HG02610 (cell line): ENCODE data around the gene PTPN13.
"Not testable (repeated sequence)": the region's sequence is repeated elsewhere in the genome, so short reads cannot be mapped to it uniquely, and the experiment has no call there.

Experiments
- ATAC-seq: cut with Tn5 transposase; IDR thresholded peaks from one replicate; pipeline ENCODE4 v1.9.1; 2021; ENCODE audit warnings: mild to moderate bottlenecking, moderate library complexity; ENCODE audit not compliant: unreplicated experiment

PTPN13 gene

GRCh38 chr4:86641516-86642090 is 47.5 kb downstream of the PTPN13 start:
- peak; percentile 63 for ATAC-seq

DNA sequence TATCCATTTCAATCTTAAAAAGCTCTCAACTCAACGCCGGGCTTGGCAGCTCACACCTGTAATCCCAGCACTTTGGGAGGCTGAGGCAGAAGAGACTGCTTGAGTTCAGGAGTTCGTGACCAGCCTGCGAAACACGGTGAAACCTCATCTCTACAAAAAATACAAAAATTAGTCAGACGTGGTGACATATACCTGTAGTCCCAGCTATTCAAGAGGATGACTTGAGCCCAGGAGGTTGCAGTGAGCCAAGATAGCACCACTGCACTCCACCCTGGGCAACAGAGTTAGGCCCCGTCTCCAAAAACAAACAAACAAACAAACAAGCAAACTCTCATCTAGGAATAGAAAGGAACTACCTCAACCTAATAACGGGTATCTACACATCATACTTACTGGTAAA is 50.8 kb downstream of the PTPN13 start:
- no peak for ATAC-seq

DNA sequence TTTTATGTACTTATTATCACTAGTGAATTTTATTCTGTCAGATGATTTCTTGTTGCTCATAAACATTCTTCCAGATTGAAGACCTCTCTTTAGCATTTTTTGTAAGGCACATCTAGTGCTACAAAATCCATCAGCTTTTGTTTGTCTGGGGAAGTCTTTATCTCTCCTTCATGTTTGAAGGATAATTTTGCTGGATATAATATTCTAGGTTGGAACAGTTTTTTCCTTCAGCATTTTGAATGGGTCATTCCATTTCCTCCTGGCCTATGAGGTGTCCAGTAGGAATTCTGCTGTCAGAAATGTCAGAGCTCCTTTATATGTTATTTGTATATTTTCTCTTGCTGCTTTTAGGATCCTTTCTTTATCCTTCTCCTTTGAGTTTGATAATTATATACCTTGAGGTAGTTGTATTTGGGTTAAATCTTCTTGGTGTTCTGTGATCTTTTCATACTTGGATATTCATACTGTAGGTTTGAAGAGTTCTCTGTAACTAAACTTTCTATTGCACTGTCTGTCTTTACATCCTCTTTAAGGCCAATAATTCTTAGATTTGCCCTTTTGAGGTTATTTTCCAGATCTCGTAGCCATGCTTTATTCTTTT is 58.3 kb downstream of the PTPN13 start:
- ATAC-seq, result no peak

- ATAC-seq, result no peak
Observed at GRCh38 chr4:86653237-86653865, 59.2 kb downstream of the PTPN13 start.

DNA sequence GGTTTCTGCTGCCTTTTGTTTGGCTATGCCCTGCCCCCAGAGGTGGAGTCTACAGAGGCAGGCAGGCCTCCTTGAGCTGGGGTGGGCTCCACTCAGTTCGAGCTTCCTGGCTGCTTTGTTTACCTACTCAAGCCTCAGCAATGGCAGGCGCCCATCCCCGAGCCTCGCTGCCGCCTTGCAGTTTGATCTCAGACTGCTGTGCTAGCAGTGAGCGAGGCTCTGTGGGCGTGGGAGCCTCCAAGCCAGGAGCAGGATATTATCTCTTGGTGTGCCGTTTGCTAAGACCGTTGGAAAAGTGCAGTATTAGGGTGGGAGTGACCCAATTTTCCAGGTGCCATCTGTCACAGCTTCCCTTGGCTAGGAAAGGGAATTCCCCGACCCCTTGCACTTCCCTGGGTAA is 62.7 kb downstream of the PTPN13 start:
- not testable (repeated sequence) for ATAC-seq

DNA sequence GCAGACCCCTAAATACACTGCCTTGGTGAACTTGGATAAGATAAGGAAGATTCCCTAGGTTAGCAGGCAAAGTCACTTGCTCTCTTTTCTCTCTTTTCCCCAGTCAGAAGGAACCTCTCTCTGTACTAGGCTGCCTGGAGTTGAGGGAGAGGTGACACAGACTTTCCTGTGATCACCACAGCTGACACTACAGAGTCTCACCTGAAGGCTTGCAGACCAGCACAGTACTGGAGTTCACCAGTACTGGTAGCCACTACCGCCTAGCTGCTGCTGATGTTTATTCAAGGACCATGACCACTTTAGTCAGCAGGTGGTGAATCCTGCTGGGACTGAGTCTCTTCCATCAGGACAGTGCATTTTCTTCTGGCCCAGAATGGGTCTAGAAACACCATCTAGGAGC is 63.3 kb downstream of the PTPN13 start:
- no peak for ATAC-seq

DNA sequence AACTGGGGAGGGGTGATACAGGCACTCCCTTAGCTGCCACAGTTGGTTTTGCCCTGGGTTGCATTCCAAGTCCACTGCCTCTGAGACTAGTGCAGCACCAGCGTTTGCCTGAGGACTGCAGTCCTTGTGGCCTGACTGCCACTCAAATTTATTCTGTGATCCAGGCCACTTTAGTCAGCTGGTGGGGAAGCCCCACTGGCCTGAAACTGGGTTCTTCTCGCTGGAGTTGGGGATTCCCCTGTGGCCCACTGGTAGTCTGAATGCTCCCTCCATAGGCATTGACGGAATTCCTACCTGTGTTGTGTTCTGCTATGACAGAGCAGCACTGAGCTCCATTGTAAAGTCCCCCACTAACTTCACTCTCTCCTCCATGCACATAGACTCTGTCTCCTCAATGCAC is 63.8 kb downstream of the PTPN13 start:
- peak; percentile 48 for ATAC-seq

DNA sequence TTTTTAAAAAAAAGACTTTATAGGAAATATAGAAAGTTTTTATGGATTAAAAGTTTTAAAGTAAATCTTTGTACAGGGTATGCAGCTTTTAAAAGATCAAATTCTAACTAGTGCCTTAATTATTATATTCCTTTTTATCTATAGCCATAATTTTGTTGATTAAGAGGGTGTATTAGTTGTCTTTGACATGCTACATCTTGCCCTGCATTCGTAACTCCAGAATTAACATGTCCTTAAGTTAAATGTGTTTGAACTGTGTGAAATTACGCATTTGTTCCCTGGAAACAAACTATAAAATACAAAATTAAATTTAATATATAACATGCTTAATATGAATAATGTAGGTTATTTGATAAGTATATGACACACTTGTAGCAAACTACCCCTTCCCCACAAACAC is 66.3 kb downstream of the PTPN13 start:
- ATAC-seq, result no peak

DNA sequence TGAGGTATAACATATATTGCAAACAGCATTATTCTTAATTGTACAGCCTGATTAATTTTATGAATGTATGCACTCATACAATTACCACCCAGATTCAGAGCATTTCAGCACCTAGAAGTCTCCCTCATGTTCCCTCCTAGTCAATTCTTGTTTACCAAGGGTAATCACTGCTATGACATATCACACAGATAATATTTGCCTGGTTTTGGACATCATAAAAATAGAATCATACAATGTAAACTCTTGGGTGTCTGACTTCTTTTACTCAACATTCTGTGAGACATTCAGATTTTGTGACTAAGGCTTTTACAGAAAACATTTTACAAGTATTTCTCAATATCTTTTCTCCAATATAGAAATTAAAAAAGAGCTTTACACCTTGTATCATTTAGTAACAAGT is 66.9 kb downstream of the PTPN13 start:
- ATAC-seq, result no peak

DNA sequence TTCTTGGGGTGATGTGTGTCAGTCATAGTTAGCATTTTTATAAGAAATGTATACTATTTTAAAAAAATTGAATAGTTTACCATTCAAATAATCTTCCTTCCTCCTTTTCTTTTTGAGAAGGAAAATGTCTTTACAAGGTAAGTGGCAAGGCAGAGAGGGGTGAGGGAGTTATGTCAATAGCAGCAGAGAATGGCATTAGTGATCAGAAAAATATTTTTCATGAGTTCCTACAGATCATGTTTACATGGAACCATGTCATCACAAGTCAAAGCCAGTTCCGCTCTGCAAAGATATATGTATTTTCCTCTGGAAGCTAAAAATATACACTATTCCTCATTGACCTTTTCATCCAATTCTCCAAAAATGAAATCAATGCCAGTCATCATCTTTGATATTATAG is 67.3 kb downstream of the PTPN13 start:
- ATAC-seq, result no peak

GRCh38 chr4:86664959-86665358 is 70.8 kb downstream of the PTPN13 start:
- ATAC-seq, result no peak

DNA sequence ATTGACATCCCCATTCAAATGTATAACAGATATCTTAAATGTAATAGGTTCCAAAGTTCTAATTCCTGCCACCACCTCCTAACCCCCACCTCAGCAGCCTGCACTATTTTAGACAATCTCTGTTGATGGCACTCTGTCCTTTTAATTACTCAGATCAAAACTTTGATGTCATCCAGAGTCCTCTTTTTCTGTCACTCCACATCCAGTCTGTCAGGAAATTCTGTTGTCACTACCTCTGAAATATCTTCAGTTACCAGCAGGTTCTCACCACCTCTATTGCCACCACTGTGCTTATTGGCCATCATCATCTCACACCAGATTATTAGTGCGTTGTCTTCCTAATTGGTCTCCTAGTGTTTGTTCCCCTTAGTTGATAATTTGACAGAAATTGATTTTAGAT is 76.2 kb downstream of the PTPN13 start:
- no peak for ATAC-seq

DNA sequence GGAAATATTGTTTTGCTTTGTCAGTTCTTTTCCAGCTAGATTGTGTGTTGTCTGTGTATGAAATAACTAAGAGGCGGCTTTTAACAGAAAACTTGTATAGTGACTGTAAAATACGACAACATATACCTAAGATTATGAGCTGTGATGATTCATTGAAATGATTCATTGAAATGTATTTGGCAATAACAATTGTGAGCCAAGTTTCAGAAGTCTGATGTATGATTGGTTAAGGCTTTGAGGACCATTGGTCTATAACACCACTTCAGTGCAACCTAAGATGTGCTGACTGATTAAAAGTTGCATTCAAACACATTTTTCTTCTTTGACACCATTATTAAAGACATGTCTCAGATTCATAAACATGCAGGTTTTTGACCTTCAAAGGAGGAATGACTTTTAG is 76.6 kb downstream of the PTPN13 start:
- ATAC-seq, result no peak

GRCh38 chr4:86675548-86675947 is 81.4 kb downstream of the PTPN13 start:
- ATAC-seq, result no peak

- no peak for ATAC-seq
Observed at GRCh38 chr4:86678796-86679195, 84.7 kb downstream of the PTPN13 start.

DNA sequence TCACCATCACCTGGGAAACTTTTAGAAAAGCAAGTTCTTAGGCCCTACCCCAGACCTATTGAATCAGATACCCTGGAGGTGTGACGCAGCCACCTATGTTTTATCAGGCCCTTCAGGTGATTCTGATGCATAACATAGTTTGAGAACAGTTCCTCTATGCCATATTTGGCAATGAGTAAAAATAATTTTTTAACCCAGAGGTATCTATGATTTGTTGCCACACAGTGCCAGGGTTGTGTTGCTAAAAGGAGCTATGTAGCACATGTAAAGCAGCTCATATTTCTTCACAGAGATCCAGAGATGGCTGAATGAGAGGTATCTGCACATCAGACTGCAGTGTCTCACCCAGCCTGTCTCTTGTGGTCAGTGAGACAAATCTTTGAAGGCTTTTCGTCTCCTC is 85.3 kb downstream of the PTPN13 start:
- no peak for ATAC-seq

DNA sequence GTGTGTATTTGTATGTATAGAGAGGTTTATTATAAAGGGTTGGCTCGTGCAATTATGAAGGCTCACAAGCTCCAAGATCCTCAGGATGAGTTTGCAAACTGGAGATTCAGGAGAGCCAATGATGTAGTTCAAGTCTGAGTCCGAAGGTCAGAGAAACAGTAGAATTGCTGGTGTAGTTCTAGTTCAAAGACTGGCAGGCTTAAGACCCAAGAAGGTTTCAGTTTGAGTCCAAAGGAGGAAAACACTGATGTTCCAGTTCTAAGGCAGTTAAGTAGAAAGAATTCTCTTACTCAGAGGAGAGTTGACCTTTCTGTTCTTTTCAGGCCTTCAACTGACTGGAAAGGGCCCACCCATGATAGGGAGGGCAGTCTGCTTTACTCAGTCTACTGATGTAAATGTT is 89.1 kb downstream of the PTPN13 start:
- ATAC-seq, result no peak

GRCh38 chr4:86683983-86684382 is 89.9 kb downstream of the PTPN13 start:
- ATAC-seq, result no peak

DNA sequence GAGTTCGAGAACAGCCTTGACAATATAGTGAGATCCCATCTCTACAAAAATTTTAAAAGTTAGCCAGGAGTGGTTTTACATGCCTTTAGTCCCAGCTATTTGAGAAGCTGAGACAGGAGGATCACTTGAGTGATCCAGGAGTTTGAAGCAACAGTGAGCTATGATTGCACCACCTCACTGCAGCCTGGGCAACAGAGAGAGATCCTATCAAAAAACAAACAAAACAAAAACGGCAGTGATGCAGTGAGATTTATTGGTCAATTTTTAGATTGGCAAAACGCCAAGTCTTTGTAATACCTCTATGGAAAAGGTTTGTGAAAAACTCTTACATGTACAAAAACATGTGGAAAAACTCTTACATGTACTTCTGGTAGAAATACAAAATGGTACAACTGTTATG is 91.3 kb downstream of the PTPN13 start:
- no peak for ATAC-seq

DNA sequence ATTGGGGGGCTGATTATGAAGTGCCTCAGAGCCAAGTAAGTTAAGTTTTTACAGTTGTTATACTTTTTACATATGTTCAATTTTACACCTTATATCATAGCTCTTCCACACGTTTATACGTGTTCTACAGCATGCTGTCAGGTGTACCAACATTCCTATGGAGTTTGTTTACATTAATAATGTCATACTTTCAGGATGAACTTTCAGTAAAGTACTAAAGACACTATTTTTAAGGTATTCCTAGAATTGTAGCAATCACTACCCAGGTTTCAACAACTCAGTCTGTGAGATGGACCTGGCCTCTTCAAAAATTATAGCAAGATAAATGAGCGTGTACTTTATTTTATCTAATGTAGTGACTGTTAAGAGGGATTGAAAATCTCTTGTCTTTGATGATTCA is 92.6 kb downstream of the PTPN13 start:
- ATAC-seq, result no peak

GRCh38 chr4:86688026-86688425 is 93.9 kb downstream of the PTPN13 start:
- ATAC-seq, result no peak

- ATAC-seq, result no peak
Observed at GRCh38 chr4:86704601-86705000, 110.5 kb downstream of the PTPN13 start.
